PFSK-1 (cell line): ENCODE results near the gene RLN3.

Source experiments
- FOXP2 ChIP-seq: optimal IDR thresholded peaks from 2 replicates; pipeline ENCODE3; 2011; ENCODE audit warnings: borderline replicate concordance, control low read depth, inconsistent platforms; ENCODE audit not compliant: insufficient read depth; ENCODE audit errors: extremely low read length, extremely low read depth
- POLR2AphosphoS5 ChIP-seq: IDR thresholded peaks from 2 replicates; pipeline ENCODE4 v1.6.1; 2012; ENCODE audit warnings: low read depth, mild to moderate bottlenecking, control low read depth, low read length, moderate library complexity
- REST ChIP-seq, 2 experiments: IDR thresholded peaks; 2 replicates each; pipeline versions ENCODE4 v1.6.1 to v1.8.0; 2011 to 2012; ENCODE audit warnings: low read depth in 2 of 2, low read length in 2 of 2, control low read depth in 1 of 2, inconsistent platforms in 1 of 2, mild to moderate bottlenecking in 1 of 2, moderate library complexity in 1 of 2; ENCODE audit not compliant: insufficient read depth in 1 of 2
- SIN3A ChIP-seq: IDR thresholded peaks from 2 replicates; pipeline ENCODE4 v1.6.1; 2012; ENCODE audit warnings: mild to moderate bottlenecking, low read length, moderate library complexity, borderline replicate concordance; ENCODE audit not compliant: insufficient read depth
- TAF1 ChIP-seq: IDR thresholded peaks from 2 replicates; pipeline ENCODE4 v1.6.1; 2012; ENCODE audit warnings: low read length, control low read depth, borderline replicate concordance; ENCODE audit not compliant: insufficient read depth

RLN3 gene

GRCh38 chr19:14035706-14036105 lies 7.8 kb downstream of the RLN3 start:
- no peak for TF ChIP-seq REST (IDR thresholded peaks at IDR 0.05; ENCODE audit: insufficient read depth in 1 of 2, low read depth in 2 of 2, low read length in 2 of 2)

GRCh38 chr19:14039181-14039580 lies 11.2 kb downstream of the RLN3 start:
- TF ChIP-seq SIN3A (no peak), REST (IDR thresholded peaks at IDR 0.05; ENCODE audit: insufficient read depth in 1 of 2, low read depth in 2 of 2, low read length in 2 of 2) (no peak), TAF1 (no peak), POLR2AphosphoS5 (no peak), FOXP2 (no peak)

- TF ChIP-seq REST (IDR thresholded peaks at IDR 0.05; ENCODE audit: insufficient read depth in 1 of 2, low read depth in 2 of 2, low read length in 2 of 2), result no peak
- no peak for TF ChIP-seq FOXP2
- no peak for TF ChIP-seq SIN3A
- TF ChIP-seq TAF1, result no peak
- TF ChIP-seq POLR2AphosphoS5, result no peak
These were observed 20.6 kb downstream of the RLN3 start for GRCh38 chr19:14048443-14049153.

- no peak for TF ChIP-seq FOXP2
- no peak for TF ChIP-seq SIN3A
- no peak for TF ChIP-seq REST (IDR thresholded peaks at IDR 0.05; ENCODE audit: insufficient read depth in 1 of 2, low read depth in 2 of 2, low read length in 2 of 2)
- TF ChIP-seq TAF1, result no peak
- no peak for TF ChIP-seq POLR2AphosphoS5
These were observed 22.6 kb downstream of the RLN3 start for GRCh38 chr19:14050512-14050911.

GRCh38 chr19:14051980-14052379 lies 24.0 kb downstream of the RLN3 start:
- TF ChIP-seq FOXP2 (no peak), SIN3A (no peak), REST (IDR thresholded peaks at IDR 0.05; ENCODE audit: insufficient read depth in 1 of 2, low read depth in 2 of 2, low read length in 2 of 2) (no peak), POLR2AphosphoS5 (no peak), TAF1 (no peak)
